Bronchial epithelial cell (primary cell): ENCODE results near the gene SZT2. TPM values are rescaled to one million over a fixed set of nuclear protein-coding genes. Genes with fewer than 3 reads are reported as not detected.
A peak's percentile ranks its signal among the peaks of the same experiment; 100 is the strongest.

Experiments
- DNase-seq: peaks from one replicate; pipeline ENCODE4 v3.0.0-alpha.2; 2010; ENCODE audit warnings: low read depth
- FAIRE-seq: peaks from 2 replicates; lab custom pipeline; 2011; peaks lifted over from hg19 to GRCh38; lab: Jason Lieb, UNC
- H3K27me3 ChIP-seq: 2 replicates; pipeline ENCODE4 v1.5.1; 2011; ENCODE audit warnings: low read length; ENCODE audit not compliant: control insufficient read depth, insufficient read depth
- H3K36me3 ChIP-seq: 2 replicates; pipeline ENCODE4 v1.5.1; 2011; ENCODE audit warnings: low read length; ENCODE audit not compliant: control insufficient read depth, insufficient read depth
- H3K4me3 ChIP-seq: 2 replicates; pipeline ENCODE4 v1.5.1; 2011; ENCODE audit warnings: mild to moderate bottlenecking, low read depth, low read length, control low read depth
- total RNA-seq: library from RNA; depleted of rRNA; stranded (reverse); fragments of >200 nt; gene quantifications from 2 replicates; pipeline ENCODE4 v1.2.1, GENCODE V29; 2014
- TF ChIP-seq, protein P1 (sequence below): IDR thresholded peaks from 2 replicates; pipeline ENCODE4 v1.5.1; 2011; ENCODE audit warnings: mild to moderate bottlenecking, moderate library complexity, low read length, control low read depth, inconsistent platforms; ENCODE audit not compliant: insufficient read depth, severe bottlenecking

SZT2 gene
- total RNA-seq, 1 donor from 2014 or later: 12.6 TPM

DNA sequence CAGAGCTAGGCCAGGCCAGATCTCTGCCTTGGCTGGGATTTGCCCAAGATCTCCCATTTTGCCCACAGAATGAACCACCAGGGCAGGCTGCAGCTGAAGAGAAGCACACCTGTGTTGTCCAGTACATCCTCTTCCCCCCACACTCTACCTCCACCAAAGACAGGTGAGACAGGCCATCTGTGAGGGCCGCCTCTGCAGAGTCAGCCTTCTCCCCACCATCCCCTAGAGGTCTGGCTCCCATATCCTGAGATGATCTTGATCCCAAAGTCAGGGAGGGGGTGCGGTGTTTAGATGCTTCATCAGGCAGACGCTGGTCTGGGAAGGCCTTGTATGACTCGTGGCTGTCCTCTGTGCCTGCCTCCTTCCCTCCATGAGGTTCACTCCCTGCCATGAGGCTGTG, 35.3 kb downstream of the SZT2 start:
- TF ChIP-seq, protein P1, sequence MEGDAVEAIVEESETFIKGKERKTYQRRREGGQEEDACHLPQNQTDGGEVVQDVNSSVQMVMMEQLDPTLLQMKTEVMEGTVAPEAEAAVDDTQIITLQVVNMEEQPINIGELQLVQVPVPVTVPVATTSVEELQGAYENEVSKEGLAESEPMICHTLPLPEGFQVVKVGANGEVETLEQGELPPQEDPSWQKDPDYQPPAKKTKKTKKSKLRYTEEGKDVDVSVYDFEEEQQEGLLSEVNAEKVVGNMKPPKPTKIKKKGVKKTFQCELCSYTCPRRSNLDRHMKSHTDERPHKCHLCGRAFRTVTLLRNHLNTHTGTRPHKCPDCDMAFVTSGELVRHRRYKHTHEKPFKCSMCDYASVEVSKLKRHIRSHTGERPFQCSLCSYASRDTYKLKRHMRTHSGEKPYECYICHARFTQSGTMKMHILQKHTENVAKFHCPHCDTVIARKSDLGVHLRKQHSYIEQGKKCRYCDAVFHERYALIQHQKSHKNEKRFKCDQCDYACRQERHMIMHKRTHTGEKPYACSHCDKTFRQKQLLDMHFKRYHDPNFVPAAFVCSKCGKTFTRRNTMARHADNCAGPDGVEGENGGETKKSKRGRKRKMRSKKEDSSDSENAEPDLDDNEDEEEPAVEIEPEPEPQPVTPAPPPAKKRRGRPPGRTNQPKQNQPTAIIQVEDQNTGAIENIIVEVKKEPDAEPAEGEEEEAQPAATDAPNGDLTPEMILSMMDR: no peak
- Histone ChIP-seq H3K4me3 (no peak overlapping the region), H3K36me3 (peaks cover 59% of the 10 kb centered on the region), H3K27me3 (no peaks in the 10 kb centered on the region)
- FAIRE-seq (no peak), DNase-seq (no peak)

DNA sequence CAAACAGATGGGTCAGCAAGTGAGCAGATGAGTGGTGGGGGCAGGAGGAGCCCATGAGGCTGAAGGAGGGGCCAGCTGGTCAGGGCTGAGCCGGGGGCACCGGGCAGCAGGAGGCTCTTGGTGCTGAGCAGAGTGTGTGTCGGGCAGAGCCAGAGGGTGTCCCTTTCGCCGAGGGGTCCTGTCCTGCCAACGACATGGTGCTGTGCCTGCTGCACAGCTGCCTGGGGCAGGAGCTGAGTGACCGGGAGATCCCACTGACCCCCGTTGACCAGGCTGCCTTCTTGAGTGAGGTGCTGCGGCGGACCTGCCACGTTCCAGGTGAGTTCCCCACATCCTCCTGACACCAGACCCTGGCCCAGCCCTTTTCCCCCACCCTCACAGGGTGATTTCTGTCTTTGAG, 36.5 kb downstream of the SZT2 start:
- TF ChIP-seq, protein P1: no peak
- Histone ChIP-seq H3K4me3 (no peak overlapping the region), H3K36me3 (peaks cover 60% of the 10 kb centered on the region), H3K27me3 (no peaks in the 10 kb centered on the region)
- DNase-seq (no peak), FAIRE-seq (no peak)

DNA sequence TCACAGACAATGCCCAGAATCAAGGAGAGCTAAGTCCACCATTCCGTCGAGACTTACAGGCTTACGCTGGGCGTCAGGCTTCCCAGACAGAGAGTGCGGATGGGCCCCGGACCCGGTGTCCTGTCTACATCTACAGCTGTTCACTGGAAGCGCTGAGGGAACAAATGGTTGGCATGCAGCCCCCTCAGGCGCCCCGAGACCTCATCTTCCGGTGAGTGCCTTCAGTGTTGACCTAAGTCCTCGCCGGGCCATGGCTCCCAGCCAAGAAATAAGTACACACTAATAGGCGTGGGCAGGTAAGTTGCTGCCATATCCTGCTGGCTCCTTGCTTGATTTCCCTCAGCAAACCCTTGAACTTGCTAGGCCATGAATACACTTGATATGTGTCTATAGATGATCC, 37.8 kb downstream of the SZT2 start:
- TF ChIP-seq, protein P1: no peak
- H3K4me3 ChIP-seq: no peak overlapping the region
- H3K27me3 ChIP-seq: no peaks in the 10 kb centered on the region
- DNase-seq (no peak), FAIRE-seq (no peak)
- peaks cover 56% of the 10 kb centered on the region for H3K36me3 ChIP-seq

DNA sequence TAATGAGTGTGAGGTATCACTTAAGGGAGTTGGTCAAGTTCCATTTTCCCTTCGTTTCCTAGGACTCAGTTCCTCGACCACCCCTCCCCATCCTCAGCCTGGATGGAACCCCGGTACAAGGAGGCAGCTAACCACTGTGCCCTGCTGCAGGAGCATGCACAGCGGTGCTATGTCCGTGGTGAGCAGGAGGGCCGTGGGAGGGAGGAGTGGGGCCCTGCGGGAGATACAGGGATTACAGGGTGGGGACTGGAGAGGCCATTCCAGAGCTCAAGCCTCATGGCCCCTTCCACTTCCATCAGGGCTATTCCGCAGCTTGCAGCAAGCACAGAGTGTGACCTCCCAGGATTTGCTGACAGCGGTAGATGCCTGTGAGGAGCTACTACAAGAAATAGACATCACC, 38.2 kb downstream of the SZT2 start:
- Histone ChIP-seq H3K36me3 (peaks cover 58% of the 10 kb centered on the region), H3K27me3 (no peaks in the 10 kb centered on the region), H3K4me3 (no peak overlapping the region)
- no peak for DNase-seq
- no peak for FAIRE-seq
- TF ChIP-seq, protein P1: no peak

DNA sequence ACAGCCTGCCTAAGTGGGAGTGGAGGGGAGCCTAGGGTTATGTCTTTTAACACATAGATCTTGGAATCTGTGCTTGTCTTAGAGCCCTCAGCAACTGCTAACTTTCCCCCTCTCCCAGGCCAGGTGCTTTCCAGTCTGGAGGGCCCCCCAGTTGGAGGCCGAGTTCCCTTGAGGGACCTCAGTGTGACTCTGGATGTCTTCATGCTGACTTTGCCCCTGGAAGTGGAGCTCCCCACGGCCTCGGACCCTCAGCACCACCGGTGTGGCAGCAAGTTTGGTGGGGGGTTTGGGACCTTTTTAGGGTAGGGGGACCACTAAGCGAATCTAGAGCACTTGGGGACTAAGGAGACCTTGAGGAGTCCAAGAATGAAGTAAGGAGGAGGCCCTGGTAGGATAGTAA, 41.1 kb downstream of the SZT2 start:
- Histone ChIP-seq H3K36me3 (peaks cover 61% of the 10 kb centered on the region), H3K27me3 (no peaks in the 10 kb centered on the region), H3K4me3 (no peak overlapping the region)
- FAIRE-seq: peak; percentile 7
- DNase-seq: no peak
- TF ChIP-seq, protein P1: no peak

DNA sequence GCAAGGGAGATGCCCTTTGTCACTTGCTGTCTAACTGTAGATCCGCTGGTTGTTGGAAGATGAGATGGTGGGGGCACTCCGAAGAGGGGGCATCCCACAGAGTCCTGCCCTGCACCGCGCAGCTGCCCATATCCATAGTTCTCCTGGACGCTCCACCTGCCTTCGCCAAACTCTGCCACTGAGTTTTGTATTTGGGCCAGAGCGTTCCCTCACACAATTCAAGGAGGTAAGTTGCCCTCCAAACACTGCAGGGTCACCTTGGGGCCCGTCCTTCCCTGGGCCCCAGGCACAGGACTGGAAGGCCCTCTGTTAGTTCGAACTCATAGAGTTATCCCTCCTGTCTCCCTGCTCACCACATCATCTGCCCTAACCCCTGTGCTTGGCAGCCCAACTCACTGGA, 42.0 kb downstream of the SZT2 start:
- TF ChIP-seq, protein P1: no peak
- no peak overlapping the region for H3K4me3 ChIP-seq
- H3K36me3 ChIP-seq: peaks cover 56% of the 10 kb centered on the region
- DNase-seq (no peak), FAIRE-seq (no peak)
- no peaks in the 10 kb centered on the region for H3K27me3 ChIP-seq
